NCI-H1417 treated with DMSO at 0.1 percent for 48 hours (cell line): ENCODE results near the gene RBM34.
"Not testable (repeated sequence)": the region's sequence is repeated elsewhere in the genome, so short reads cannot be mapped to it uniquely, and the experiment has no call there.

Experiments used
- DNase-seq: peaks from one replicate; lab custom pipeline; 2025; lab: John Stamatoyannopoulos, UW

Gene RBM34, protein sequence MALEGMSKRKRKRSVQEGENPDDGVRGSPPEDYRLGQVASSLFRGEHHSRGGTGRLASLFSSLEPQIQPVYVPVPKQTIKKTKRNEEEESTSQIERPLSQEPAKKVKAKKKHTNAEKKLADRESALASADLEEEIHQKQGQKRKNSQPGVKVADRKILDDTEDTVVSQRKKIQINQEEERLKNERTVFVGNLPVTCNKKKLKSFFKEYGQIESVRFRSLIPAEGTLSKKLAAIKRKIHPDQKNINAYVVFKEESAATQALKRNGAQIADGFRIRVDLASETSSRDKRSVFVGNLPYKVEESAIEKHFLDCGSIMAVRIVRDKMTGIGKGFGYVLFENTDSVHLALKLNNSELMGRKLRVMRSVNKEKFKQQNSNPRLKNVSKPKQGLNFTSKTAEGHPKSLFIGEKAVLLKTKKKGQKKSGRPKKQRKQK

DNA sequence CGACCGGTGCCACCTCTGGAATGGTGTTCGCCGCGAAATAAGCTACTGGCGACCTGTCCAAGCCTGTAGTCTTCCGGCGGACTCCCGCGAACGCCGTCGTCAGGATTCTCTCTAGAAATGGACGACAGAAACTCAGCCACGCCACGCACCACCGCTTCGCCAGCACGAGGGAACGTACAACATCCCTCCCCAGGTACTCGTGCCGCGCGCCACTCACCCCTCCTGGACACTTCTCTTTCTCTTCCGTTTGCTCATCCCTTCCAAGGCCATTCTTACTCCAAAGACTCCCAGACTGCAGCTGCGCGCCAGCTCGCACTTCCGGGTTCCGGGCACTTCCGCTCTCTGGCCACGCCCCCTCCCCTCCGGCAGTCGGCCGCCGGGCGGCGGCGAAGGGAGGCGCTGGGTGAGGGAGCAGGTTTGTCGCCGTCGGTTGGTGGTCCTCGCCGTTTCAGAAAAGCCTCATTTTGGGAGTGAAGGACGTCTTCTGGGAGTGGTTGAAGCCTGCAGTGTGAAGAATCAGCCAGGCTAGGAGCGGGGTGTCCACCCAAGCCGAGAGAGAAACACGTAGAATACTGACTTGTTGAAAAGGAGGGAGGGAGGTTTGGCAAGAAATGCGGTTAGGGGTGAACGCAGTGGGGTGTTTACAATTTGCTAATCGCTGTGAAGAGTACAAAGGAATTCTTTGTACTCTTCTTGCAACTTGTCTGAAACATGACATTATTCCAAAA, at the start of gene RBM34:
RBM34 (minus strand) TSS at position 294 of the 728 bp plus-strand sequence; CDS start at position 270, 24 bp downstream.
- DNase-seq, result peak; percentile 53

DNA sequence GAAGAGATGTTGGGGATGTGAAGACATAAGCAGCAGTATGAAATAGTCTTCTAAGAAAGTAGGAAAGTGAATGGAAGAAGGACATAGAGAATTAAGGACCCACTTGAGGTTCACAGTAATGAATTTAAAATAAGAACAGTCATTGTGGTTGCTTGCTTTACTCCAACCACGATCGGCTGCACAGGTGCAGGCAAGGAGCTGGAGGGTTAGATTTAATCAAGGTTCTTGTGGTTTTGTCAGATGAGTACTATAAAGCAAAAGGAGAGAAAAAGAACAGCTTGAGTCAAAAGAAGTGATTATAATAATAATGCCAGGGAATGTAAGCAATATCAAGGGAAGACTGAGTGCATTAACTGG, 46.1 kb upstream of the RBM34 start:
- no peak for DNase-seq

DNA sequence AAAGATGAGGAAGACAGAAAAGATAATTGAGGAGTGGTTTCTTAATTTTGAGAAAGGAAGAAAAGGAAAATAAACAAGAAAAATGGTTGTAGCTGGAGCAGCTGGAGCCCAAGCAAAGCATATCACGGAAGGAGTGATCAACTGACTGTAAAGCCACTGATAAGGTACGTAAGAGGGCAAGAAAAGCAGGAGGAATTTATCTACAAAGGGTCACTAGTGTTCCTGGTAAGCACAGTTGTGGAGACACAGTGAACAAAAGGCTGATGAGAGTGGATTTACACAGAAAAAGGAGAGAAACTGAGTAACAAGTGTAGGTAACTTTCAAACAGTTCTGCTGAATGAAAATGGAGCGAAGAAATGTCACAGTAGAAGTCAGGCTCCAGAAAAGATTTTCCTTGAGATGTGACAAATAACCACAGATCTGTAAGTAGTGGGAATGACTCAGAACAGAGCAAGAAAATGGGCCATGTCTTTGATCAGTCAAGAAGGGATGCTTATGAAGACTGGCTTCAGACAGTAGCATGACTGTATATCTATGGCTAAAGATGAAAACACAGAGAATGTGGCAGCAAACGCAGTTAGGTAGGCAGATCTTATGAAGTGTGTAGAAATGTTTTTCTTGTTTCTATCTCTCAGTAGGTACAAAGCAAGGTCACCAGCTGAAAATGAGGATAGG, 45.6 kb upstream of the RBM34 start:
- no peak for DNase-seq

DNA sequence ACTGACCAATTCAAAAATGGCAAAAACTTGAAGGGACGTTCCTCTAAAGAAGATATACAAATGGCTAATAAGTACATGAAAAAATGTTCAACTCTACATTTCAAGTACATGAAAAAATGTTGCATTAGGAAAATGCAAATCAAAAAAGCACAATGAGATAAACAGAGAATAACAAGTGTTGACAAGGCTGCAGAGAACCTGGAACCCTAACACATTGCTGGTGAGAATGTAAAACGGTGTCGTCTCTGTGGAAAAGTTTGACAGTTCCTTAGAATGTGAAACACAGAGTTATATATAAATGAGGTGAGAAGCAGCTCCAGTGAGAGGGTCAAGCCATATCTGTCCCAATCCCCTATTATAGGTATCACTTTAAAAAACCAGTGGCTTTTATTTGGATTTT, 44.6 kb upstream of the RBM34 start:
- no peak for DNase-seq

DNA sequence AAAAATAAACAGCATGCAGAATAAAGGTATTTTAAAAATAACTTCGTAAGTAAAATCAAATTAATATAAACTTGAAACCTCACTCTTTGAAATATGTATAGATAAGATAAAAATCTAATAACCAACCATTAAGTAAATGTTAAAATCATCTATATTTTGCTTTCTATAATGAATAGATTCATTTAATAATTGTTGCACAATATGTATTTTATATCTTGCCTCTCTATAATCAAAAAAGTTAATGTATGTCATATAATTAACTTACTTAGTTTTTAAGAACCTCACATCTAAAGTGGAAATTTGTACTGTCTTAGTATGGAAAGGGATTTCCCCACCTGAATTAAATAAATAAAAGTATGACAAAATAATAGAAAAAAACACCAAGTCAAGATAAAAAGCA, 42.4 kb upstream of the RBM34 start:
- DNase-seq, result no peak

DNA sequence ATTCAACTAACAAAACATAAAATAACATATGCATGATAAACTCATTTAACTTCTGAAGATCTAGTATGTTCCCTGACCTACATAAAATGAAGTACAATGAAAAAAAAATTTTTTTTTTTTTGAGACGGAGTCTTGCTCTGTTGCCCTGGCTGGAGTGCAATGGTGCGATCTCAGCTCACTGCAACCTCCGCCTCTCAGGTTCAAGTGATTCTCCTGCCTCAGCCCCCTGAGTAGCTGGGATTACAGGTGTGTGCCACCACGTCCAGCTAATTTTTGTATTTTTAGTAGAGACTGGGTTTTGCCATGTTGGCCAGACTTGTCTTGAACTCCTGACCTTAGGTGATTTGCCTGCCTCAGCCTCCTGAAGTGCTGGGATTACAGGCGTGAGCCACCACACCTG, 41.4 kb upstream of the RBM34 start:
- not testable (repeated sequence) for DNase-seq

DNA sequence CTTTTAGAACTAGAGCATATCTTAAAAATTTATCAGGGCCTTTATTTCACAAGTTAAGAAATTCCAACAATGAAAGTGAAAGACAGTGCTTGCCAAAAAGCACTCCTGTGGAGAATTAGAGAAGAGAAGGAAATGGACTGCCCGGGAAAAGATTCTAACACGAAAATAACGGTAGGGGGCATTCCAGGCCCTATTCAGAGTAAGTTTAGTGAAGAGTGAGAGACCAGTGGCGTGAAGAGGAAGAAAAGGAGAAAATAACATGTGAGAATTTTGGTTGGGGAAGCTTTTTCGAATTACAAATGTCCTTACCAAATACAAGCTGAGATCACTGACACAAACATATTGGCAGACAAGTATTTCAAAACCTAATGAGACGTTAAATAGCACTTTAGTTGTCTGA, 38.4 kb upstream of the RBM34 start:
- no peak for DNase-seq

DNA sequence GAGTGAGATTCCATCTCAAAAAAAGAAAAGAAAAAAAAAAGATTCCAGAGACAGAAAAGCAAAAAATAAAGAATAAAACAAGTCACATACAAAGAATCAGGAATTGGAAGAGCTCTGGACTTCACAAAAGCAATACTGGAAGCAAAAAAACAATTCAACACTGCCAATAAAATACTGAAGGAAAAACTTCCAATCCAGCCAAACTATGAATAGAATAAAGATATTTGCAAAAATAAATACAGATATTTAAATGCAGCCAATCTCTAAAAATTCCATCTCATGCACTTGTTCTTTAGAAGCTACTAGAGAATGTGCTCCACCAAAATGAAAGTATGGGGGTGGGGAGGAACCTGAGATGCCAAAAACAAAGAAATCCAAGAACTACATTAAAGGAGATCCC, 29.4 kb upstream of the RBM34 start:
- DNase-seq, result no peak

DNA sequence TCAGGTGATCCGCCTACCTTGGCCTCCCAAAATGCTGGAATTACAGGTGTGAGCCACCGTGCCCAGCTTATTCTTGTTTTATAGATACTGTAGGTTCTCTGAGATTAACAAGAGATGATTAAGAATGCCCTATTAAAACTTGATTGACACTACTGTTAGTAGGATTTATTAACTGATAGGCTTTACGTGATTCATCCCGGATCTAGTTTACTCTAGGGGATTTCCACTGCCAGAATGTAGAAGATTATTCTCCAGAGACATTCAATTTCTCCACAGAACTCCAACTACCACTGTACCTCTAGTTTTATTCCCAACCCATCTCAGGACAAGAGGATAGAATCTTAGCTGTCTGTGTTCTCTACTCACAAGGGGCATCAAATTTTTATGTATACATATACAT, 26.3 kb upstream of the RBM34 start:
- no peak for DNase-seq

DNA sequence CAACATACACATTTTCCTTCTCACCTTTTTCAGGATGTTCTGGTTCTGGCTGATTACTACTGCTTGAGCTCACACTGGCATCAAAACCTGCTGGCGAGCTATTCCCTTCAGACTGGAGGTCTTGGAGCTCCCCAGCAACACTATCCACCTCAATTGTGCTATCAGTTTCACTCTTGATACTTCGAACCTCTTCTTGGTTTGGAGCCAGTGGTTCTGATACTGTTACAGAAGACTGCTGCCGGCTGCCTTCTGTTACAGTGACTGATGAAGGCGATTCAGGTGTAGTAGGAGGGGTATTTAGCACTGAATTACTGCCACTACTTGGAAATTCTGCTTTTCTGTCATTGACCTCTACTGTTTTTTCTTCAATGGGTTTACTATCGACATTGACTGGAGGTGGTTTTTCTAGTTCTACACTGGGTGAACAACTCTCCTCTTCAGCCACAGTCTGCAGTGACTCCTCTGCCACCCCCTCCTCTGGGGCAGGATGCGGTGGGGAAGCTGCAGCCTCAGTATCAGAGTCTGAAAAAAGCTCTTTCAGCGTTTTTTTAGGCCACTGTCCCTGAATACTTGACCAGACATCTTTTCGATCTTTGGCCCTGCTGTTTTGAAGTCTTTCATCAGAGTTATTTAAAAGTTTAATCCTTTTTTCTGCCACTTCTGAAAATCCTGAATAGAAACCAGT, 20.7 kb upstream of the RBM34 start:
- no peak for DNase-seq

DNA sequence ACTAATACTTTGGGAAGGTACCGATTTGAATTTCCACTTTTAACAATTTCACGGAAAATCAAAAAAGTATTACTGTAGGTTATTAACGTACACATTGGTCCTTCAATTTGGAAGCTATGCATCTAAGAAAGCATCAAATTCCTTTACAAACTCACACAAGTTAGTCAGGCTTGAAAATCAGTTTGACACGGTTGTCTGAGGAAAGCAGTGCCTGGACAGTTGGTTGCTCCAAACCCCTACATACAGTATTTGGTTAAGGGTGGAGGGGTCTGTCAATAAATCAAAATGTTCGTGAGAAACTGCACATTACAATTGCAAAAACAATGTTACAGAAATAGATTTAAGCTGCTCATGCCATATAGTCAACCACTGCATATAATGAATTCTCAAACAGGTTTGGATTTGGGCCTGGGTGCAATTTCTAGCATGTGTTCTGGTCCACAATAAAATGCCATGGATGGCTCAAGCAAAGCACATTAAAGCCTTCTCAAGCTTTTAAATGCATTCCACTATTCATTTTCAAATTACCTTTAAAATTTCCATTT, 19.9 kb upstream of the RBM34 start:
- DNase-seq, result no peak

DNA sequence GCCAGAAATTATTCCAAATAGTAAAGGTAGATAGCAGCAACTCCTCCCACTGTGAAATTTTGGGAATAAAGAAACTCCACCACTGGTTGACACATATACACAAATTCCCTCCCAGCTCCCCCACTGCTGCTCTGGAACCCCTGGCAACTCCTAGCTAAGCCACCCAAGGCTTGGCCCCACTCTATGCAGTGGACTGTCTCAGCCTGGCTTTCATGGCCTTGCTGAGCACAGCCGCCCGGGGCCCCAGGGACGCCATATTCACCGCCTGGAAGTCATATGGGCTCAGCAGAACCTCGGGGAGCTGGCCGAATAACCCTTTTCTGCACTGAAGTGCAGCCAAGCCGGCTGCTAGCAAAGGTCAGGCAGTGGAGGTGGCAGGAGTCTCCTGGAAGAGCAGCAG, 15.4 kb upstream of the RBM34 start:
- DNase-seq, result no peak

DNA sequence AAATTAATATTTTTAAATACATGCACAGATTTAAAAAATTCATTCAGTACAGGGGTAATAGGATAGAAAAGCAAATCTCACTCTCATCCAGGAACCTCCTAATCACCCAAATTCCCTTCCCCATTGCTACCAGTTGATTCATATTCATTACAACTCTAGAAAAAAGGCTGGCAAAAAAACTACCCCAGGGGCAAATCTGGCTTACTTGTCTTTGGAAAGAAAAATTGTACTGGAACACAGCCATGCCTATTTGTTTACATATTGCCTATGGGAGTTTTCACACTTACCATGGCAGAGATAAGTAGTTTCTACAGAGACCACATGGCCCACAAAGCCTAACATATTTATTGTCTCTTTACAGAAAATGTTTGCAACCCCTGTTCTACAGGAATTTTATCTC, 8.9 kb upstream of the RBM34 start:
- no peak for DNase-seq

DNA sequence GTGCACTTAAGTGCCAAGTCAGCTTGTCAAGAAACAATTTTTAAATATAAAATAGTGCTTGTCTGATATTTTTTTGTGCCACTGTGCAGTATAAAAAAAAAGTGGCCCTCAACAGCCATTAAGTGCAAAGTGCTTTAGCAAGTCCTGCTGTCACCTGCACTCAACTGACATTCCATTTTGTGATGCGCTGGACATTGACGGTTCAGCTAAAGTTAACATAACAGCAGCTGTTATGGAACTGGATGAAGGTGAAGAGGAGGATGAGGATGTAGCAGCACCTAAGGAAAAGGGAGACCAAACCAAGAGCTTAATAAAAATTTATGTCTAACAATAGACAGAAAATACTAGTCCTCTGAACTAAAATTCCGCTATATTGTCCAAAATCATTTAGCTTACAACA, 7.3 kb upstream of the RBM34 start:
- DNase-seq, result no peak

DNA sequence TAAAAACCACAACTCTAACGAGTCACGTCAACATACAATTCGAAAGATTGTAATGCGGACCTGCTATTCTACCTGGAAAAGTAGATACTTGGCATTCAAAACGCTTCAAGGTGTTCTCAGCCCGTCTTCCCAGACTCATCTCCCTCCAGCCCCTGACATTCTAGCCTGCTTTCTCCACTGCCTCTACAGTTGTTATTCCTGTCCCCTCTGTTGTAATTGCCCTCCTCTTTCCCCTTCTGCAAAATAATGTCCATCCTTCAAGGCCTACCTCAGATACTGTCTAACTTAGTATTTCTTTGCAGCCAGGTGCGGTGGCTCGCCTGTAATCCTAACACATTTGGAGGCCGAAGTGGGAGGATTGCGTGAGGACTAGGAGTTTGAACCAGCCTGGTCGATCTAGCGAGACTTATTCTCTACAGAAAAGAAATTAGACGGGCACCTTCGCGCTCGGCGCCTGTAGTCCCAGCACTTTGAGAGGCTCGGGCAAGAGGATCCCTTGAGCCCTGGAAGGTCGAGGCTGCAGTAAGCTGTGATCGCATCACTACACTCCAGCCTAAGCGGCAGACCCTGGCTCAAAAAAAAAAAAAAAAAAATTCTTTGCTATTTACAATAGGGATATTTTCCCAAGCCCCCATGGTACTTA, 756 bp upstream of the RBM34 start:
- DNase-seq, result no peak

DNA sequence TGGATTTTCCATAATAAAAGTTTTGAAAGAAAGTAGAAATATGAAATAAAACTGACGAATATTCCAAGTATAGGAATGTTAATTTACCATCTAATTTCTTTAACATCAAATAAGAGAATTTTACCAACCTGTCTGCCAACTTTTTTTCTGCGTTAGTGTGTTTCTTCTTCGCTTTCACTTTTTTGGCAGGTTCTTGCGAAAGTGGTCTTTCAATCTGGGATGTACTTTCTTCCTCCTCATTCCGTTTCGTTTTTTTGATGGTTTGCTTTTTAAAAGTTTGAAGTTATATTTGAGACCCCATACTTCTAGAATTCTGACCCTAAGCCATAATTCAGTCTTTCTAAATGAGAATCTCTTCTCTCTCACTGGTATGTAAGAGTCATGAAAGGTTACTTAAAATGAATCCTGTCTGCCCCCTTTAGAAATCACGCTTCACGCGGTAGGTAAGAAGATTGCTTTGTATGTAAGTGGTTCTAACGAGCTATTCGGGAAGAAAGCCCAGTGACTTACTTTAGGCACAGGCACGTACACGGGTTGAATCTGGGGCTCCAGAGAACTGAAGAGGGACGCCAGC, 580 bp downstream of the RBM34 start:
- DNase-seq, result peak; percentile 9

DNA sequence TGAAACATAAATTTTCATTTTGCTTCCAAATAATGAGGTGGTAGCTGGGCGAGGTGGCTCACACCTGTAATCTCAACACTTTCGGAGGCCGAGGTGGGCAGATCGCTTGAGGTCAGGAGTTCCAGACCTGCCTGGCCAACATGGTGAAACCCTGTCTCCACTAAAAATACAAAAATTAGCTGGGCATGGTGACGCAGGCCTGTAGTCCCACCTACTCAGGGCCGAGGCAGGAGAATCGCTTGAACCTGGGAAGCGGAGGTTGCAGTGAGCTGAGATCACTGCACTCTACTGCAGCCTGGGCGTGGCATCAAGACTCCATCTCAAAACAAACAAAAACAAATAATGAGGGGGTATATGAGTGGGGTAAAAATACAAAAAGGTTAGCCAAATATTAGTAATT, 1.1 kb downstream of the RBM34 start:
- DNase-seq, result not testable (repeated sequence)

DNA sequence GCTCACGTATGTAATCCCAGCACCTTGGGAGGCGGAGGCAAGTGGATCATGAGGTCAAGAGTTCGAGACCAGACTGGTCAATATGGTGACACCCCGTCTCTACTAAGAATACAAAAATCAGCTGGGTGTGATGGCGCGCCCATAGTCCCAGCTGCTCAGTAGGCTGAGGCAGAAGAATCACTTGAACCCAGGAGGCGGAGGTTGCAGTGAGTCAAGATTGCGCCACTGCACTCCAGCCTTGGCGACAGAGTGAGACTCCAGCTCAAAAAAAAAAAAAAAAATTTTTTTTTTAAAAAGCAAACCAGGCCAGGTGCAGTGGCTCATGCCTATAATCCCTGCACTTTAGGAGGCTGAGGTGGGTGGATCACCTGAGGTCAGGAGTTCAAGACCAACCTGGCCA, 1.8 kb downstream of the RBM34 start:
- DNase-seq, result not testable (repeated sequence)

DNA sequence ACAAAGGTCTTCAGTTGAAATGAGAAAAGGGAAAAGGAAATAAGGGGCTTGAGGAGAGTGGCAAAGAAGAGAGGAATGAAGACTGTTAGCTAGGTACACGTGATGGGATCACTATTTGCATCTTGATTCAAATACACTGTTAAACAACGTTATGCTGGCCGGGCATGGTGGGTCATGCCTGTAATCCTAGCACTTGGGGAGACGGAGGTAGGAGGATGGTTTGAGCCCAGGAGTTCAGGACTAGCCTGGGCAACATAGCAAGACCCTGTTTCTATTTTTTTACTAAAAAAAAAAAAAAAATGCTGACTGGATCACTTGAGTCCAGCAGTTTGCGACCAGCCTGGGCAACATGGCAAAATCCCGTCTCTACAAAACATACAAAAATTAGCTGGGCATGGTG, 2.4 kb downstream of the RBM34 start:
- no peak for DNase-seq

DNA sequence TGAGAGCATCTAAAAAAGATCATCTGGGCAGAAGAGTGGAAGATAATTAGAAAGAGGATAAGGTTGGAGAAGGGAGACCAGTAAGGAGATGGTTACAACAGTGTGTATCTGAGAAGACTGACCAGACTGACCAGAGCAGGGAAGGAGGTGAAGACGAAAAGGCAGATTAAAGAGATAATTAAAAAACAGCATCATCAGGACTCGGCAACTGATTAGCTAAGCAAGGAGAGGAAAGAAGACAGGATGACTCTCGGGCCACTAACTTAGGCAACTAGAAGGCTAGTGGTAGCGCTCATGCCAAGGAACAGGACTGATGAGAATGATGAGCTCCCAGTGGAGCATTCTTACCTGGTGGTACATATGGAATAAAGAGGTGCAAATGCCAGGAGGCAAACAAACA, 3.9 kb downstream of the RBM34 start:
- DNase-seq, result no peak

DNA sequence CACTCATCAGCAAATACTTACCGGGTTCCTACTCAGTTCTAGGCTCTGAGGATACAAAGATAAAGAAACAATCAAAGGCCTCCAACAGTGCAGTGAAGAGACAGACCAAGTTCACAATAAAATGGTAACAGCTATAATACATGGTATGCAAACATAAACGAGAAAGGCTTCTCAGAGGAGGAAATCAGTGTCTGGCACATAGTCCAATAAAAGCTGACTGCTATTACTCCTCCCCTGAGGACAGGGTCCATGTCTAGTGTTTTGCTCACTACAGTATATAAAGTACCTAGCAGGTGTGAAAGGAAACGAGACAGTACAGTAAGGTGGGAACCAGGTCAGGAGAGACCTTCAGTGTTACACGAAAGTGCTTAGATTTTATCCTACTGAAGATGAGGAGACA, 4.3 kb downstream of the RBM34 start:
- DNase-seq, result no peak
